Measurements from ENCODE around the gene TMEM87A.
"Not testable (repeated sequence)": the region's sequence is repeated elsewhere in the genome, so short reads cannot be mapped to it uniquely, and the experiment has no call there.

The TMEM87A gene

GRCh38 chr15:42273900-42274701 lies 868 bp upstream of the TMEM87A start:
- DNase-seq (ENCODE audit: low read depth in 2 of 2) = peak; percentile 36 to 59

- DNase-seq (ENCODE audit: low read depth in 2 of 2) = no peak
Measured at GRCh38 chr15:42270996-42271395, 2.2 kb downstream of the TMEM87A start.

GRCh38 chr15:42270551-42270950 lies 2.7 kb downstream of the TMEM87A start:
- DNase-seq (ENCODE audit: low read depth in 2 of 2) = no peak

GRCh38 chr15:42267286-42267685 lies 5.9 kb downstream of the TMEM87A start:
- no peak for DNase-seq (ENCODE audit: low read depth in 2 of 2)

GRCh38 chr15:42264795-42265194 lies 8.4 kb downstream of the TMEM87A start:
- no peak for DNase-seq (ENCODE audit: low read depth in 2 of 2)

GRCh38 chr15:42253300-42253699 lies 19.9 kb downstream of the TMEM87A start:
- DNase-seq (ENCODE audit: low read depth in 2 of 2) = no peak

GRCh38 chr15:42240823-42241222 lies 32.4 kb downstream of the TMEM87A start:
- no peak for DNase-seq (ENCODE audit: low read depth in 2 of 2)

GRCh38 chr15:42239528-42240182 lies 33.6 kb downstream of the TMEM87A start:
- DNase-seq (ENCODE audit: low read depth in 2 of 2) = no peak

GRCh38 chr15:42233107-42233506 lies 40.1 kb downstream of the TMEM87A start:
- DNase-seq (ENCODE audit: low read depth in 2 of 2) = no peak

- no peak for DNase-seq (ENCODE audit: low read depth in 2 of 2)
Measured at GRCh38 chr15:42232606-42233005, 40.6 kb downstream of the TMEM87A start.

GRCh38 chr15:42231088-42231487 lies 42.1 kb downstream of the TMEM87A start:
- DNase-seq (ENCODE audit: low read depth in 2 of 2) = no peak

- DNase-seq (ENCODE audit: low read depth in 2 of 2) = not testable (repeated sequence)
Measured at GRCh38 chr15:42228981-42229380, 44.3 kb downstream of the TMEM87A start.

- no peak for DNase-seq (ENCODE audit: low read depth in 2 of 2)
Measured at GRCh38 chr15:42228036-42228435, 45.2 kb downstream of the TMEM87A start.

GRCh38 chr15:42226648-42227047 lies 46.6 kb downstream of the TMEM87A start:
- no peak for DNase-seq (ENCODE audit: low read depth in 2 of 2)

- no peak for DNase-seq (ENCODE audit: low read depth in 2 of 2)
Measured at GRCh38 chr15:42220216-42220615, 53.0 kb downstream of the TMEM87A start.

GRCh38 chr15:42218953-42219592 lies 54.2 kb downstream of the TMEM87A start:
- DNase-seq (ENCODE audit: low read depth in 2 of 2) = no peak

GRCh38 chr15:42217568-42217967 lies 55.7 kb downstream of the TMEM87A start:
- no peak for DNase-seq (ENCODE audit: low read depth in 2 of 2)

GRCh38 chr15:42215913-42216829 lies 57.1 kb downstream of the TMEM87A start:
- DNase-seq (ENCODE audit: low read depth in 2 of 2) = no peak

- no peak for DNase-seq (ENCODE audit: low read depth in 2 of 2)
Measured at GRCh38 chr15:42214600-42214999, 58.6 kb downstream of the TMEM87A start.

- DNase-seq (ENCODE audit: low read depth in 2 of 2) = no peak
Measured at GRCh38 chr15:42213511-42213910, 59.7 kb downstream of the TMEM87A start.

GRCh38 chr15:42210696-42211095 lies 62.5 kb downstream of the TMEM87A start:
- no peak for DNase-seq (ENCODE audit: low read depth in 2 of 2)
